IMR-90 (cell line): ENCODE results near the gene MTMR3. TPM values are rescaled to one million over a fixed set of nuclear protein-coding genes. Genes with fewer than 3 reads are reported as not detected.

Source experiments
- ATAC-seq: fragments of 200-7000 bp; cut with Tn5 transposase; 2 replicates; pipeline ENCODE4 v1.9.1; 2020; ENCODE audit warnings: low read depth, mild to moderate bottlenecking, moderate library complexity
- BruUV-seq: library from RNA; stranded (reverse); fragments of 400-500 nt; replicated peaks from 2 replicates; lab custom pipeline; 2021; lab: Mats Ljungman, UMichigan
- CTCF ChIA-PET: fragments of 300-600 bp; formaldehyde crosslinking; extraction: SDS; loops from one replicate; lab custom pipeline; 2021; ENCODE audit warnings: antibody characterized with exemption; lab: Yijun Ruan, JAX
- POLR2A ChIA-PET: fragments of 300-600 bp; sonication (Branson Sonifier 250); formaldehyde crosslinking; loops from one replicate; lab custom pipeline; 2022; ENCODE audit warnings: antibody characterized with exemption; ENCODE audit not compliant: unreplicated experiment; lab: Charles Lee
- DNase-seq: peaks from one replicate; pipeline ENCODE4 v3.0.0; 2013
- H2AFZ ChIP-seq: replicated peaks from 2 replicates; pipeline ENCODE3; 2013; ENCODE audit warnings: low read length, mild to moderate bottlenecking; ENCODE audit not compliant: poor library complexity
- H2AK5ac ChIP-seq: 2 replicates; pipeline ENCODE4 v1.6.1; 2013; ENCODE audit warnings: low read depth, low read length, inconsistent platforms
- H2AK9ac ChIP-seq: replicated peaks from 2 replicates; pipeline ENCODE3; 2013; ENCODE audit warnings: mild to moderate bottlenecking, low read depth, low read length, moderate library complexity; ENCODE audit not compliant: poor library complexity
- H2BK120ac ChIP-seq: 2 replicates; pipeline ENCODE4 v1.6.1; 2013; ENCODE audit warnings: low read depth, low read length, inconsistent platforms
- H2BK15ac ChIP-seq: 3 replicates; pipeline ENCODE4 v1.6.1; 2013; ENCODE audit warnings: low read depth, low read length, inconsistent platforms
- H2BK20ac ChIP-seq: 2 replicates; pipeline ENCODE4 v1.6.1; 2013; ENCODE audit warnings: low read depth, mild to moderate bottlenecking, inconsistent platforms, low read length, moderate library complexity
- H2BK5ac ChIP-seq: 2 replicates; pipeline ENCODE4 v1.6.1; 2013; ENCODE audit warnings: mild to moderate bottlenecking, low read depth, low read length, inconsistent platforms; ENCODE audit not compliant: poor library complexity, severe bottlenecking
- H3K14ac ChIP-seq: replicated peaks from 2 replicates; pipeline ENCODE4 v1.6.1; 2013; ENCODE audit warnings: low read depth, low read length, inconsistent platforms
- H3K18ac ChIP-seq: 2 replicates; pipeline ENCODE4 v1.6.1; 2013; ENCODE audit warnings: low read depth, low read length, control low read depth
- H3K23ac ChIP-seq: 2 replicates; pipeline ENCODE4 v1.6.1; 2013; ENCODE audit warnings: low read depth, low read length, inconsistent platforms
- H3K27ac ChIP-seq: 2 replicates; pipeline ENCODE4 v1.5.1; 2013; ENCODE audit warnings: mild to moderate bottlenecking, control low read depth, low read length; ENCODE audit not compliant: insufficient read depth
- H3K27me3 ChIP-seq: 2 replicates; pipeline ENCODE4 v1.6.1; 2013; ENCODE audit warnings: low read length; ENCODE audit not compliant: control insufficient read depth, insufficient read depth
- H3K36me3 ChIP-seq: 2 replicates; pipeline ENCODE4 v1.6.1; 2013; ENCODE audit warnings: low read length, mixed read lengths; ENCODE audit not compliant: control insufficient read depth, insufficient read depth
- H3K4ac ChIP-seq: 2 replicates; pipeline ENCODE4 v1.6.1; 2013; ENCODE audit warnings: low read depth, low read length, inconsistent platforms
- H3K4me1 ChIP-seq: 2 replicates; pipeline ENCODE4 v1.6.1; 2013; ENCODE audit warnings: low read length, mixed read lengths; ENCODE audit not compliant: control insufficient read depth, insufficient read depth
- H3K4me2 ChIP-seq: 2 replicates; pipeline ENCODE4 v1.6.1; 2013; ENCODE audit warnings: low read depth, mild to moderate bottlenecking, control low read depth, low read length, moderate library complexity
- H3K4me3 ChIP-seq: 2 replicates; pipeline ENCODE4 v1.5.1; 2013; ENCODE audit warnings: low read depth, mild to moderate bottlenecking, control low read depth, low read length, moderate library complexity; ENCODE audit not compliant: insufficient read depth
- H3K56ac ChIP-seq: 2 replicates; pipeline ENCODE4 v1.6.1; 2013; ENCODE audit warnings: low read length, inconsistent platforms; ENCODE audit not compliant: insufficient read depth; ENCODE audit errors: extremely low read depth
- H3K79me1 ChIP-seq, 2 experiments: 2 replicates each; pipeline ENCODE4 v1.6.1; 2013; ENCODE audit warnings: low read length in 2 of 2, inconsistent platforms in 1 of 2, low read depth in 1 of 2
- H3K9ac ChIP-seq: 2 replicates; pipeline ENCODE4 v1.6.1; 2013; ENCODE audit warnings: low read depth, low read length, control low read depth
- H3K9me1 ChIP-seq: 2 replicates; pipeline ENCODE4 v1.6.1; 2013; ENCODE audit warnings: low read length, inconsistent platforms; ENCODE audit not compliant: insufficient read depth
- H3K9me3 ChIP-seq: 2 replicates; pipeline ENCODE4 v1.6.1; 2013; ENCODE audit warnings: low read length; ENCODE audit not compliant: control insufficient read depth, insufficient read depth
- H4K20me1 ChIP-seq: 2 replicates; pipeline ENCODE4 v1.6.1; 2013; ENCODE audit warnings: low read length, inconsistent platforms; ENCODE audit not compliant: insufficient read depth
- H4K5ac ChIP-seq: 2 replicates; pipeline ENCODE4 v1.6.1; 2013; ENCODE audit warnings: mild to moderate bottlenecking, low read depth, low read length, control low read depth
- H4K8ac ChIP-seq, 2 experiments: 2 replicates each; pipeline ENCODE4 v1.6.1; 2013; ENCODE audit warnings: low read depth in 2 of 2, low read length in 2 of 2, control low read depth in 1 of 2, inconsistent platforms in 1 of 2
- H4K91ac ChIP-seq: 2 replicates; pipeline ENCODE4 v1.6.1; 2013; ENCODE audit warnings: low read depth, low read length, inconsistent platforms; ENCODE audit not compliant: insufficient read depth
- BHLHE40 ChIP-seq: fragments of 150-350 bp; IDR thresholded peaks from 2 replicates; pipeline ENCODE4 v1.6.1; 2016; ENCODE audit warnings: mild to moderate bottlenecking, low read depth, low read length
- CEBPB ChIP-seq: IDR thresholded peaks from 2 replicates; pipeline ENCODE4 v1.6.1; 2012; ENCODE audit warnings: low read depth, low read length, improper control_type of control experiment
- CTCF ChIP-seq: conservative IDR thresholded peaks from 2 replicates; pipeline ENCODE4 v1.5.1; 2012; ENCODE audit warnings: mild to moderate bottlenecking, low read depth, low read length, improper control_type of control experiment
- ELK1 ChIP-seq: fragments of 150-350 bp; IDR thresholded peaks from 2 replicates; pipeline ENCODE4 v1.6.1; 2016; ENCODE audit warnings: low read depth, mild to moderate bottlenecking, low read length, moderate library complexity, borderline replicate concordance
- FOS ChIP-seq: fragments of 150-350 bp; IDR thresholded peaks from 2 replicates; pipeline ENCODE4 v1.6.1; 2016; ENCODE audit warnings: low read depth, low read length
- MAFK ChIP-seq: IDR thresholded peaks from 2 replicates; pipeline ENCODE4 v1.6.1; 2012; ENCODE audit warnings: low read depth, low read length, improper control_type of control experiment
- MAZ ChIP-seq: IDR thresholded peaks from 2 replicates; pipeline ENCODE4 v1.6.1; 2012; ENCODE audit warnings: low read depth, mild to moderate bottlenecking, low read length, improper control_type of control experiment, moderate library complexity, borderline replicate concordance
- MXI1 ChIP-seq: IDR thresholded peaks from 2 replicates; pipeline ENCODE4 v1.6.1; 2012; ENCODE audit warnings: low read depth, mild to moderate bottlenecking, low read length, moderate library complexity, borderline replicate concordance
- NFE2L2 ChIP-seq: fragments of 150-350 bp; IDR thresholded peaks from 2 replicates; pipeline ENCODE4 v1.6.1; 2016; ENCODE audit warnings: low read depth, mild to moderate bottlenecking, low read length
- POLR2A ChIP-seq: IDR thresholded peaks from 2 replicates; pipeline ENCODE4 v1.6.1; 2012; ENCODE audit warnings: mild to moderate bottlenecking, low read depth, low read length
- RAD21 ChIP-seq: IDR thresholded peaks from 2 replicates; pipeline ENCODE4 v1.6.1; 2012; ENCODE audit warnings: low read length, improper control_type of control experiment
- RCOR1 ChIP-seq: IDR thresholded peaks from 2 replicates; pipeline ENCODE4 v1.6.1; 2012; ENCODE audit warnings: mild to moderate bottlenecking, low read length, improper control_type of control experiment; ENCODE audit not compliant: insufficient replicate concordance
- RFX5 ChIP-seq: IDR thresholded peaks from 2 replicates; pipeline ENCODE4 v1.8.0; 2012; ENCODE audit warnings: low read depth, mild to moderate bottlenecking, low read length, moderate library complexity
- SMC3 ChIP-seq: fragments of 150-350 bp; IDR thresholded peaks from 2 replicates; pipeline ENCODE4 v1.6.1; 2016; ENCODE audit warnings: low read depth, mild to moderate bottlenecking, antibody characterized with exemption, low read length, moderate library complexity
- USF2 ChIP-seq: fragments of 150-350 bp; IDR thresholded peaks from 2 replicates; pipeline ENCODE4 v1.6.1; 2017; ENCODE audit warnings: mild to moderate bottlenecking, antibody characterized with exemption, low read length, low read depth
- dilution Hi-C: fragments of 300-500 bp; cut with HindIII; formaldehyde crosslinking; loops from one replicate; pipeline ENCODE4 v1.14.3; 2018; ENCODE audit warnings: low sequenced_read_pairs; ENCODE audit not compliant: unreplicated experiment
- in situ Hi-C: fragments of 300-500 bp; cut with MboI; formaldehyde crosslinking; loops from 3 replicates; pipeline ENCODE4 v1.14.3; 2019; ENCODE audit warnings: low sequenced_read_pairs, inconsistent platforms, mixed read lengths
- intact Hi-C: fragments of 100-400 bp; cut with micrococcal nuclease; formaldehyde crosslinking; loops from 2 replicates; pipeline ENCODE4 v1.10.0; 2022
- polyA plus RNA-seq, 3 experiments: library from polyadenylated mRNA; depleted of rRNA; stranded (reverse); fragments of >200 nt; gene quantifications; 2 replicates each; pipeline ENCODE4 v1.2.3, GENCODE V29; 2012; ENCODE audit warnings: low replicate concordance in 1 of 3
- total RNA-seq: library from RNA; depleted of rRNA; stranded (reverse); fragments of >200 nt; gene quantifications from 2 replicates; pipeline ENCODE4 v1.2.3, GENCODE V29; 2012

MTMR3 gene
- total and polyA plus RNA-seq, 2 of the 4 experiments (the other 2 are of a cell fraction) = 21.3 to 29.4 TPM

- no peak overlapping the region for H2BK20ac ChIP-seq
- no peak overlapping the region for H3K4ac ChIP-seq
- DNase-seq = no peak
- intact Hi-C loops (no loop called here), dilution Hi-C loops (no loop called here), in situ Hi-C loops (no loop called here)
- no peak overlapping the region for H3K4me2 ChIP-seq
- no peak overlapping the region for H2BK15ac ChIP-seq
- ATAC-seq = no peak
- H4K5ac ChIP-seq = no peak overlapping the region
- H3K27me3 ChIP-seq = no peaks in the 10 kb centered on the region
- no TSS peak for BruUV-seq
- H4K91ac ChIP-seq = no peak overlapping the region
- H3K79me1 ChIP-seq = peaks cover 5 to 28% of the 10 kb centered on the region in 2 experiments; a peak in 3 of 4 replicates
- CTCF ChIA-PET = interaction anchor here (0.8 kb wide), 1 partner anchor 16 kb away, joined by 3 read pairs; no protein-coding TSS in a partner anchor
- no peak overlapping the region for H2AK5ac ChIP-seq
- H3K9me1 ChIP-seq = peaks cover 11% of the 10 kb centered on the region
- no peak overlapping the region for H3K56ac ChIP-seq
- H3K27ac ChIP-seq = no peak overlapping the region
- no peak overlapping the region for H2BK120ac ChIP-seq
- no peak overlapping the region for H4K8ac ChIP-seq
- H3K18ac ChIP-seq = no peak overlapping the region
- no peak overlapping the region for H3K23ac ChIP-seq
- H3K9me3 ChIP-seq = no peaks in the 10 kb centered on the region
- H2BK5ac ChIP-seq = no peak overlapping the region
- H4K20me1 ChIP-seq = peaks cover 29% of the 10 kb centered on the region; the same call in 1 of the 2 replicates
- H3K4me3 ChIP-seq = no peak overlapping the region
- POLR2A ChIA-PET = no interaction called here
- no peak overlapping the region for H2AFZ ChIP-seq
- TF ChIP-seq BHLHE40 = no peak
- TF ChIP-seq RCOR1 = no peak
- no peak for TF ChIP-seq CTCF
- TF ChIP-seq ELK1 = no peak
- TF ChIP-seq MAZ = no peak
- no peak for TF ChIP-seq RAD21
- no peak for TF ChIP-seq SMC3
- TF ChIP-seq RFX5 = no peak
- TF ChIP-seq POLR2A = no peak
- TF ChIP-seq MXI1 = no peak
- TF ChIP-seq NFE2L2 = no peak
- TF ChIP-seq CEBPB = no peak
- no peak for TF ChIP-seq FOS
- TF ChIP-seq USF2 = no peak
- TF ChIP-seq MAFK = no peak
- H3K4me1 ChIP-seq = peaks cover 16% of the 10 kb centered on the region
- peaks cover 5% of the 10 kb centered on the region for H3K36me3 ChIP-seq
- no peak overlapping the region for H3K9ac ChIP-seq
- H2AK9ac ChIP-seq = no peak overlapping the region
- H3K14ac ChIP-seq = no peak overlapping the region
These were observed 114.1 kb downstream of the MTMR3 start for GRCh38 chr22:29997107-29997506.
